Hippocampal formation (tissue), 2 donors: Measurements from ENCODE around the gene PEX12.
A peak's percentile ranks its signal among the peaks of the same experiment; 100 is the strongest.
"Not testable (repeated sequence)": the region's sequence is repeated elsewhere in the genome, so short reads cannot be mapped to it uniquely, and the experiment has no call there.

Experiments used
- DNase-seq, 2 donors: peaks; one replicate each; lab custom pipeline; 2025; lab: John Stamatoyannopoulos, UW

PEX12 gene

GRCh38 chr17:35578929-35579432 is 610 bp upstream of the PEX12 start:
- DNase-seq: no peak

GRCh38 chr17:35577830-35578196 is 558 bp downstream of the PEX12 start:
- DNase-seq: no peak

GRCh38 chr17:35575759-35576158 is 2.6 kb downstream of the PEX12 start:
- DNase-seq: no peak

GRCh38 chr17:35569405-35569804 is 9.0 kb downstream of the PEX12 start:
- no peak for DNase-seq

- DNase-seq: no peak
Measured at GRCh38 chr17:35568561-35568960, 9.8 kb downstream of the PEX12 start.

GRCh38 chr17:35566968-35567367 is 11.4 kb downstream of the PEX12 start:
- no peak for DNase-seq

- DNase-seq: not testable (repeated sequence)
Measured at GRCh38 chr17:35563181-35563580, 15.2 kb downstream of the PEX12 start.

GRCh38 chr17:35560703-35561102 is 17.7 kb downstream of the PEX12 start, which contains the start of gene SLFN14:
TSS of gene SLFN14 (minus strand) at chr17:35560819. CDS start at chr17:35558062, 2,757 bp downstream.
- no peak for DNase-seq

- no peak for DNase-seq
Measured at GRCh38 chr17:35559495-35560210, 18.7 kb downstream of the PEX12 start.

GRCh38 chr17:35557353-35557752 is 21.0 kb downstream of the PEX12 start:
- DNase-seq: no peak

GRCh38 chr17:35555691-35556090 is 22.7 kb downstream of the PEX12 start:
- DNase-seq: no peak

GRCh38 chr17:35554668-35555067 is 23.7 kb downstream of the PEX12 start:
- DNase-seq: no peak

- DNase-seq: no peak
Measured at GRCh38 chr17:35553310-35553709, 25.1 kb downstream of the PEX12 start.

- no peak for DNase-seq
Measured at GRCh38 chr17:35548978-35549377, 29.4 kb downstream of the PEX12 start.

- DNase-seq: no peak
Measured at GRCh38 chr17:35548208-35548810, 30.1 kb downstream of the PEX12 start.

GRCh38 chr17:35546487-35546886 is 31.9 kb downstream of the PEX12 start:
- no peak for DNase-seq

GRCh38 chr17:35545150-35545549 is 33.2 kb downstream of the PEX12 start:
- DNase-seq: no peak

- no peak for DNase-seq
Measured at GRCh38 chr17:35543856-35544255, 34.5 kb downstream of the PEX12 start.

GRCh38 chr17:35542990-35543389 is 35.4 kb downstream of the PEX12 start:
- DNase-seq: no peak

GRCh38 chr17:35541434-35541833 is 36.9 kb downstream of the PEX12 start:
- DNase-seq: no peak

- DNase-seq: peak in 1 of 2 donors; percentile 12
Measured at GRCh38 chr17:35540589-35541404, 37.6 kb downstream of the PEX12 start.

- no peak for DNase-seq
Measured at GRCh38 chr17:35539659-35540026, 38.7 kb downstream of the PEX12 start.
